ENCODE data around the gene SLC2A4. TPM values are rescaled to one million over a fixed set of nuclear protein-coding genes. Genes with fewer than 3 reads are reported as not detected.

The SLC2A4 gene
- total RNA-seq, 1 experiment from 2014 or later: 2.7 TPM

DNA sequence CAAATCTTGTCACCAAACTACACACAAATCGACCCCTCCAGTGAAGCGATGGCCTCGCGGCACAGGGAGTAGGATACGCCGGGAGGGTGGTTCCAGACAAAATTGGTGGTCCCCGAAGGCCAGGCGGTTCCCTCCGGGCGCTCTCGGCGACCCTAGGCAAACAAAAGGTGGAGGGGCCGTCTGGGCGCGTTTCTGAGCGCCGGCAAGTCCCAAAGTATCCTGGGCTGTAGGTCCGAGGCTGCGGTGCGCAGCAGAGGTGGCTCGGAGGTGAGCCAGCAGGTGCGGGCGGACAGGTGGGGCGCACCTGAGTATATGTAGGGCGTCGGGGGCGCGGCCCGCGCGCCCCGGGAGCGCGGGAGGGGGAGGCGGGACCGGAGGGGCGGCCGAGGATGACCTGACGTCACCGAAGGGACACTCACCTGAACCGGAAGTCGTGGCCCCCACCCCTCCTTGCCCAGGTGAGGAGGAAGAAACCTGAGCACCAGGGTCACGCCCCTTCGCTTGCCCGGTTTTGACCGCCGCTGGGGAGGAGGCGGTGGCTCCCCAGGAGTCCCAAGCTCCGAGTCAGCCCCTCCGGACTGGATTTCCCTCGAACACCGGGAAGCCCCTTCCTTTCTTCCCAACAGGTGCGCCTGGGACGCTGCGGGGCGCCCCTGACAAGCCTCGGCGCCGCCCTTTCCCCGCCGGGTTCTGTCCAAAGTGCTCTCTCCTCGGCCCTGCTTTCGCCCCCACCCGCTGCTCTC, 19.2 kb upstream of the SLC2A4 start, which contains the start of gene CLDN7:
CLDN7 (minus strand) TSS at position 287 of the 743 bp plus-strand sequence. CDS start 435 bp downstream, outside the sequence.
- no peak for DNase-seq (ENCODE audit: low spot score)
- in situ Hi-C loops (cut with HindIII; ENCODE audit: low sequenced_read_pairs): no loop called here

GRCh38 chr17:7262935-7263800, 18.4 kb upstream of the SLC2A4 start:
- DNase-seq (ENCODE audit: low spot score): no peak
- in situ Hi-C loops (cut with HindIII; ENCODE audit: low sequenced_read_pairs): no loop called here

DNA sequence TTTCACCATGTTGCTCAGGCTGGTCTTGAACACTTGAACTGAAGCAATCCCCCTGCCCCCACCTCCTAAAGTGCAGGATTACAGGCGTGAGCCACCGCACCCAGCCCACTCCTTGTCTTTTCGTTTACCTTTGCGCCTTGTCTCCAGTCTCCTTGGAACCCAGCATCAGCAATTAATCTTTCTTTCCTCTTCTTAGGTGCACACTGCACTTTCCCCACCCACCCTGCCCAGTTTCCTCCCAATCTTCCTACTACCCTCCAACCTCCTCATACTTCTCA, 17.8 kb upstream of the SLC2A4 start:
- in situ Hi-C loops (cut with HindIII; ENCODE audit: low sequenced_read_pairs): no loop called here

GRCh38 chr17:7266784-7267183, 14.7 kb upstream of the SLC2A4 start:
- in situ Hi-C loops (cut with HindIII; ENCODE audit: low sequenced_read_pairs): no loop called here
- DNase-seq (ENCODE audit: low spot score): no peak

More for the DNA sequence above, 17.8 kb upstream of the SLC2A4 start:
- no peak for DNase-seq (ENCODE audit: low spot score)

- DNase-seq (ENCODE audit: low spot score): no peak
- in situ Hi-C loops (cut with HindIII; ENCODE audit: low sequenced_read_pairs): no loop called here
Measured at GRCh38 chr17:7279448-7279847, 2.1 kb upstream of the SLC2A4 start.

DNA sequence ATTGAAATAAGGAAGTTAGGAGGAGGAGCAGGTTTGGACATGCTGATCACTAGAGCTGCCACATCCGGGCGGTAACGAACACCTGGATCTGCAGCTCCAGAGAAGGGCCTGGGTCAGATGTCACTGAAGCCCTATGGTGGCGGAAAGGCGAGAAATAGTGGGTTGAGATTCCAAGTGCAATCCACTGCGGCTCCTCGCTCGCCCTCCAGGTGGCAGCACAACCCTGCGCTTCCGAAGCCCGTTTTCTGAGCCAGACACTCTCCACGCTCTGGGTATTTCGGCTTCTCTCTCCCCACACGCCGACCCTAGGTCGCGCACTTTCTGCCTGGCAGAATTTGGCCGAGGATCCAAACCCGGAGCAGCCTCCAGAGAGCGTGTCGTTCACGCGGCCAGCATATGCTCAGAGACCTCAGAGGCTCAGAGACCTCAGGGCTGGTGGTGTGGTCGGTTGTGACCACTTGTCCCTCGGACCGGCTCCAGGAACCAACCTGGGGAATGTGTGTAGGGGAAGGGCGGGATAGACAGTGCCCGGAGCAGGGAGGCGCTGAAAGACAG, 922 bp upstream of the SLC2A4 start:
- in situ Hi-C loops (cut with HindIII; ENCODE audit: low sequenced_read_pairs): no loop called here
- peak; percentile 85 for DNase-seq (ENCODE audit: low spot score)

- no peak for DNase-seq (ENCODE audit: low spot score)
- in situ Hi-C loops (cut with HindIII; ENCODE audit: low sequenced_read_pairs): no loop called here
Measured at GRCh38 chr17:7281953-7282751, 634 bp downstream of the SLC2A4 start.

- no peak for DNase-seq (ENCODE audit: low spot score)
- in situ Hi-C loops (cut with HindIII; ENCODE audit: low sequenced_read_pairs): no loop called here
Measured at GRCh38 chr17:7282752-7283321, 1.3 kb downstream of the SLC2A4 start.

DNA sequence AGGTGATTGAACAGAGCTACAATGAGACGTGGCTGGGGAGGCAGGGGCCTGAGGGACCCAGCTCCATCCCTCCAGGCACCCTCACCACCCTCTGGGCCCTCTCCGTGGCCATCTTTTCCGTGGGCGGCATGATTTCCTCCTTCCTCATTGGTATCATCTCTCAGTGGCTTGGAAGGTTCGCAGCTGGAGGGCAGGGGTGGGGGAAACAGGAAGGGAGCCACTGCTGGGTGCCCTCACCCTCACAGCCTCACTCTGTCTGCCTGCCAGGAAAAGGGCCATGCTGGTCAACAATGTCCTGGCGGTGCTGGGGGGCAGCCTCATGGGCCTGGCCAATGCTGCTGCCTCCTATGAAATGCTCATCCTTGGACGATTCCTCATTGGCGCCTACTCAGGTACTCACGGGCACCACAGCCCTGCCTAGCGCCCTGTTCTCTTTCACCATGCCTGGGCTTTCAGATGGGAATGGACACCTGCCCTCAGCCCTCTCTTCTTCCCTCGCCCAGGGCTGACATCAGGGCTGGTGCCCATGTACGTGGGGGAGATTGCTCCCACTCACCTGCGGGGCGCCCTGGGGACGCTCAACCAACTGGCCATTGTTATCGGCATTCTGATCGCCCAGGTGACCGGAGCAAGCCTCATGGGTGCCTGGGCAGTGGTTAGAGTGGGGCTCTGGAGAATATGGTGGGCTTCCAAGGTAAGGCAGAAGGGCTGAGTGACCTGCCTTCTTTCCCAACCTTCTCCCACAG, 2.1 kb downstream of the SLC2A4 start:
- no peak for DNase-seq (ENCODE audit: low spot score)
- in situ Hi-C loops (cut with HindIII; ENCODE audit: low sequenced_read_pairs): no loop called here

GRCh38 chr17:7284911-7285310, 3.4 kb downstream of the SLC2A4 start:
- in situ Hi-C loops (cut with HindIII; ENCODE audit: low sequenced_read_pairs): no loop called here

GRCh38 chr17:7285679-7286078, 4.2 kb downstream of the SLC2A4 start:
- no peak for DNase-seq (ENCODE audit: low spot score)

More at GRCh38 chr17:7284911-7285310, 3.4 kb downstream of the SLC2A4 start:
- no peak for DNase-seq (ENCODE audit: low spot score)

GRCh38 chr17:7289256-7290032, 7.9 kb downstream of the SLC2A4 start:
- in situ Hi-C loops (cut with HindIII; ENCODE audit: low sequenced_read_pairs): no loop called here
- no peak for DNase-seq (ENCODE audit: low spot score)

More at GRCh38 chr17:7285679-7286078, 4.2 kb downstream of the SLC2A4 start:
- in situ Hi-C loops (cut with HindIII; ENCODE audit: low sequenced_read_pairs): no loop called here

GRCh38 chr17:7290166-7290565, 8.6 kb downstream of the SLC2A4 start:
- no peak for DNase-seq (ENCODE audit: low spot score)
- in situ Hi-C loops (cut with HindIII; ENCODE audit: low sequenced_read_pairs): no loop called here

DNA sequence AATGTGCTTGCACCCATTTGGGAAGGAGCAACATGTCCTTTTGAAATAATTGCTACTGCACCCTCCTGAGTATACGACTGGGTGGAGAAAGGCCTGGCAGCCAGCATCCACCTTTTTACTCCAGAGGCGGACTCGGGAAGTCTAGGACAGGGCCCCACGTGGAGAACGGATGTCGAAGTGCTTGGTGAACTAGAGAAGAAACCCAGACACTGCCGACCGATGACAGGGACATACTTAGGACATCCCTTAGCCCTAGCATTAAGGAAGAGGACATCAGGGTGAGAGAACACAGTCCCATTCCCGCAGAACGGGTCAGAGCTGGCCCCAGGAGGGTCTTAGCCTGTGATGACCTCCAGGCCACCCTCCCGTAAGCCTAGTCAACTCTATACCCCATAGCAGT, 9.2 kb downstream of the SLC2A4 start:
- DNase-seq (ENCODE audit: low spot score): no peak
- in situ Hi-C loops (cut with HindIII; ENCODE audit: low sequenced_read_pairs): no loop called here

DNA sequence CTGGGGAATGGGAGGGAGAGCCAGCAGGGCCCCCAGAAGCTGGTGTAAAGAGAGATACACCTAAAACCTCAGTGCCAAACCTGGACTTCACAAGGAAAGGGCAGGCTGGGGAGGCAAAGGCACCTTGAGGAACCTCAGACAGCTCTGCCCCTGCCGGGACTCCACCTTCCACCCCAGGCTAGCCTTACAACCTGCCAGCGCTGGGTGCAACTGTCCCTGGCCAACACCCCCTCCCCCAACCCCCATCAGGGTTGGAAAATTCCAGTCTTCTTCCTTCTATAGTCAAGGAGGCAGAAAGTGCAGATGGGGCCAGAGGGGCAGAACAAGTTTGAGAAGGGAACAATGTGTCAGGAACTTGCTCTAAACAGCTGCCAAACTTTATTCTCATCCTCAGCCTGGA, 10.7 kb downstream of the SLC2A4 start:
- in situ Hi-C loops (cut with HindIII; ENCODE audit: low sequenced_read_pairs): no loop called here
- DNase-seq (ENCODE audit: low spot score): no peak

- in situ Hi-C loops (cut with HindIII; ENCODE audit: low sequenced_read_pairs): no loop called here
- DNase-seq (ENCODE audit: low spot score): no peak
Measured at GRCh38 chr17:7292729-7293128, 11.2 kb downstream of the SLC2A4 start.

DNA sequence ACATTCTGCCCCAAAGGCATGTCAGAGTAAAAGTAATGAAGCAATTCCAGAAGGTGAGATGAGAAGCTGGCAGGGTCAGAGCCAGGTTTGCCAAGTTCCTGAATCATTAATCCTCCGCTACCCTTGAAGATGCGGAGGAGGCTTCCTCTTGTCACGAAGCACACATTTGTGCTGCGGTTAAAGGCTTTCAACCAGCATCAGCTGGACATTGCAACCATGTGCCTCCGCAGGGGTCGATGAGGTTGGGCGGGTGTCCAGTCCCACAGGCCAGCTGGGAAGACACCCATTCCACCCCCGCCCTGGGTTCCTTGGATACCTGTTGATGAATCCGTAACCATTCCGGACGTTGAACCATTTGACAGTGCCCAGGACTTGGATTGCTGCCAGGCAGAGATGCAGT, 11.6 kb downstream of the SLC2A4 start:
- in situ Hi-C loops (cut with HindIII; ENCODE audit: low sequenced_read_pairs): no loop called here

More for the DNA sequence above, 11.6 kb downstream of the SLC2A4 start:
- DNase-seq (ENCODE audit: low spot score): no peak

Data from G401 (cell line).